ENCODE measurements around the gene MSRB2. TPM values are rescaled to one million over a fixed set of nuclear protein-coding genes. Genes with fewer than 3 reads are reported as not detected.

The MSRB2 gene
- total RNA-seq, result 13.3 and 16.7 TPM in 2 replicates

DNA sequence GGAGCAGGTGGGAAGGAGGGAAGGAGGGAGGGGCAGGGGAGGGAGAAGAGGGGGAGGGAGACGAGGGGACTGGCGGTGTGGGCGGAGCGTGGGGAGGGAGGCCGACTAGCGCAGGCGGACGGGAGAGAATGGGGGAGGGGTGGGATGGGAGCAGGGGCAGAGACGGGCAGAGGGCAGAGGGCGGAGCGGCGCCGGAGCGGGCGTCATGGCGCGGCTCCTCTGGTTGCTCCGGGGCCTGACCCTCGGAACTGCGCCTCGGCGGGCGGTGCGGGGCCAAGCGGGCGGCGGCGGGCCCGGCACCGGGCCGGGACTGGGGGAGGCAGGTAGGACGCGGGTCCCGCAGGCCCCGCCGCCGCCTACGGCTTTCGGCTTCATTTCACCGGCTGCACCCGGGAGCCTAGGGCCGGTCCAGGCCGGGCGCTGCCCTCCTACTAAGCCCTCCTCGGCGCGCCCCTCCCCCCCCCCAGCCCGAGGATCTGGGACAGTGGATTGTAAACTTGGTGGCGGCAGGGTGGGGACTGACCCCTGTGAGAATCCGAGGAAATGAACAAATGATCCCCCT lies at the start of gene MSRB2:
TSS of gene MSRB2 (plus strand) at position 176 of the 562 bp plus-strand sequence. CDS start at position 206, 30 bp downstream.

Other genes with a start within 250 kb of the MSRB2 start
- gene ARMC3, start 167.5 kb upstream of the MSRB2 start, total RNA-seq, result not detected in 2 replicates
- not detected in 2 replicates for gene PTF1A, start 96.7 kb downstream of the MSRB2 start, total RNA-seq
- 0.11 and 0.12 TPM in 2 replicates for gene C10orf67, start 249.2 kb downstream of the MSRB2 start, total RNA-seq

Data from uterine smooth muscle cell (primary cell).